ENCODE results near the gene TMEM42.

TMEM42 gene

DNA sequence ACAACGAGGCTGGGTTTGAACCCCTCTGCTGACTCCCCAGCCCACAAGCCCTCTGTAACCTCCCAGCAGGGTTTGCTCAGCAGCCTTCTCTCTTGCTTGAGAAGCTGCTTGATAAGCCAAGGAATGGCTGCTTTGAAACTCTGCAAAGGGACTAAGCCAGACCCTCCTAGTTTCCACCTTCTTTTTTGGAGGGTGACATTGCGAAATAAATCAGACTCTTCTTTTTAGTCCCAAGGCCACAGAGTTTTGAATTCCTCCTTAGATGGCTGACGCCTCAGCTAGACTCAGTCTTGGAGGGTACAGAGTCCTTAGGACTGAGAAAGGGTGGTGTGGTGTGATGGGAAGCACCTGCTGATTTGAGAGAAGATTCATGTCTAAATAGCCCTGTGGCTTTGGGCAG, 13.9 kb downstream of the TMEM42 start:
- DNase-seq = no peak

DNA sequence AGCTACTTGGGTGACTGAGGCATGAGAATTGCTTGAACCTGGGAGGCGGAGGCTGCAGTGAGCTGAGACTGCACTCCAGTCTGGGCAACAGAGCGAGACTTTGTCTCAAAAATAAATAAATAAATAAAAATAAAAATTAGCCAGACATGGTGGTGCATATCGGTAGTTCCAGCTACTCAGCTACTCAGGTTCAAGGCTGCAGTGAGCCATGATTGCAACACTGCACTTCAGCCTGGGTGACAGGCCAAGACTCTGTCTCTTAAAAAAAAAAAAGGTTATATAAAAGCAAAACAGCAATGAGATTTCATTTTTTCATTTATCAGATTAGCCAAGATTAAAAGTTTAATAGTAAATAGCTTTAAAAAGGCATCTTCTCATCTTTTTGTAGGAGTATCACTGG, 15.6 kb downstream of the TMEM42 start:
- DNase-seq = no peak

DNA sequence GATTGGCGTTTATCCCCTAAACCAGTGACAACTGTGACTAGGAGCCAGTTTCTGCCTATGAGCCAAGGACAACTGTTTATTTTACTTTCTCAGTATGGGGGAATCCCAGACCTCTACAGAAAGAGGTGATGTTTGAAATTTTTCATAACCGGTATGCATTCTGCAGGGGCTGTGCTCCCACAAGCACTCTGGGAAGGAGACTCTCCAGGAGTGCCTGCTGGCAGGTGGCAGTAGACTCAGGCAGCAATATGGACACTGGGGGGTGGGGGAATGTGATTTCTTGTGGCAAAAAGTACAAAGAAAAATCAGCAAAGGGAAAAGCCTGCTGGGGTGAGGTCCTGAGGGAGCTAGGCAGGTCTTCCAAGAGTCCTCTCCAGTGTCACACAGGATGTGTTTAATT, 18.6 kb downstream of the TMEM42 start:
- no peak for DNase-seq

GRCh38 chr3:44883213-44883955, 21.7 kb downstream of the TMEM42 start:
- DNase-seq = no peak

GRCh38 chr3:44883999-44884431, 22.3 kb downstream of the TMEM42 start:
- DNase-seq = peak; percentile 83

- peak; percentile 94 for DNase-seq
Observed at GRCh38 chr3:44885618-44886017, 23.9 kb downstream of the TMEM42 start.

DNA sequence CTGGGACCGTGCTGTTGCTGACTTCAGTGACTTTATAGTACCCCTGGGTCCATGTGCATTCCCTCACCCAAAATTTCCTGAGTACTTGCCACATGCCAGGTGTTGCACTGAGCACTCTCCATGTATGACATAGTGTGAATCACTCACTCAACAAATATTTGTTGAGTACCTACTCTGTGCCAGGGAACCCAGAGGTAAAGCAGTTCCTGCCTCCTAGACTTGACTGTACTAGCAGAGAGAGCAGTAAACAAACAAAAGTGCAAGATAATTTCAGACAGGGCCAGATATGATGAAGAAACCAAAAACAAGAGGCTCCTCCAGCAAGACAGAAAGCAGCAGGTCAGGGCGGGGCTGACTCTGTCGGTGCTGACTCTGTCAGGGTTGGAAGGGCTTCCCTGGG, 24.8 kb downstream of the TMEM42 start:
- no peak for DNase-seq

- DNase-seq = no peak
Observed at GRCh38 chr3:44887101-44887500, 25.4 kb downstream of the TMEM42 start.

DNA sequence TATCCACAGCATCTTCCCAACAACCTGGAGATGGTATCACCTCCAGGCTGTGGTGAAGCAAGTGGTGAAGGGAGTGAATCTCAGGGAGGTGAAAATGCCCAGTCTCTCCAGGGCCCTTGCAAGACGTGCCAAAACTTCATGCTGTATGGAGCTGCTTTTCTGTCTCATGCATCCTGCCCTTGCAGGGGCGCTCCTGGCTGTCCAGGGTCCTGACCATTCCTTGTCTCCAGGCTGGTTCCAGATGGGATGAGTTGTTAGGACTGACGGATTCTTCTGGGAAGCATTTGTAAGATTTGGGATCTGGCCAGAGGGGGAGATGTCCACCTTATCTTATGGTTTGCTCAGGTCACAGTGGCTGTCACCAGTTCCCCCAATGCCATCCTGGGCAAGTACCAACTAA, 28.5 kb downstream of the TMEM42 start:
- DNase-seq = no peak

GRCh38 chr3:44890852-44891251, 29.1 kb downstream of the TMEM42 start:
- no peak for DNase-seq

- DNase-seq = no peak
Observed at GRCh38 chr3:44892689-44893088, 31.0 kb downstream of the TMEM42 start.

DNA sequence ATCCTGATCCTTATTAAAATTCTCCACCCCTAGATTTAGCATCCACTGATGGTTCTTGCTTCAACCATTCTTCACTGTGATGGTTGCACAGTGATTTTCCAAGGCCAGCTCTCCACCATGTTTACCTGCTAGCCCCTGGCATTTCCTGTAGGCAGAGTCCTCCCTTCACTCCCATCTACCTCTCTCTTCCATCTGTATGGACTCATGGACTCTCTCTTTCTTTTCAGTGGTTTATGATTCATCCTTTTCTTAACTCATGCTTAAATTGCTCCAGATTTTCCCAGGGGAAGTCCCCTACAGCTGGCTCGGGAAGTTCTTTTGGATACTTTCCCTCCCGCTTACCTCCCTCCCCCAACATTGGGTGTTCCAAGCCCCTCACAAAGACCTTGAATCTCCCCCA, 31.4 kb downstream of the TMEM42 start:
- DNase-seq = no peak

GRCh38 chr3:44894485-44894884, 32.8 kb downstream of the TMEM42 start:
- no peak for DNase-seq

GRCh38 chr3:44896440-44896839, 34.7 kb downstream of the TMEM42 start:
- no peak for DNase-seq

DNA sequence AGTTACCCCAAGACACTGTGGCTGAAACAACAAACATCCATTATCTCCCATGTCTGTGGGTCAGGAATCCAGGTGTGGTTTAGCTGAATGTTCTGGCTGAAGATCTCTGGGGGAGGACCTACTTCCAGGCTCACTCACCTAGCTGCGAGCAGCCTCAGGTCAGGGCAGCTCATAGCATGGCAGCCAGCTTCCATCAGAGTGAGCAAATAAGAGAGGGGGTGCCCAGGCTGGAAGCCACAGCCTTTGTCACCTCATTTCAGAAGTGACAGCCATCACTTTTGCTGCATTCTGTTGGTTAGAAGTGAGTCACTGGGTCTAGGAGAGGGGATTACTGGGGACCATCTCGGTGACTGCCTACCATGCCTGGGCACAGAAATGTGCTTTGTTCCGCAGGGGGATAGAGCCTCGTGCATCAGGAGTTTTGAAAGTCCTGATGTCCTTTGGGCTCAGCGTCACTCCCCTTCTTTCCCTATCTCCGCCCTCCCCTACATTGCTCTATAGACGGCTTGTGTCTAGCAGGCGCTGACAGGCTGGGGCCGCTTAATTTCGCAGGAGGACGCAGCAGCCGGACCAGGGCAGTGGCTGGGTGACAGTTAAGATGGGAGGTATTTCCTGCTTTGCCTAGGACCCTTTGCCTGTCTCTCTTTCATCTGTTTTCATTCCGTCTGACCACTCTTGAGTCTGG, 38.1 kb downstream of the TMEM42 start:
- no peak for DNase-seq

- DNase-seq = no peak
Observed at GRCh38 chr3:44902628-44903027, 40.9 kb downstream of the TMEM42 start.

DNA sequence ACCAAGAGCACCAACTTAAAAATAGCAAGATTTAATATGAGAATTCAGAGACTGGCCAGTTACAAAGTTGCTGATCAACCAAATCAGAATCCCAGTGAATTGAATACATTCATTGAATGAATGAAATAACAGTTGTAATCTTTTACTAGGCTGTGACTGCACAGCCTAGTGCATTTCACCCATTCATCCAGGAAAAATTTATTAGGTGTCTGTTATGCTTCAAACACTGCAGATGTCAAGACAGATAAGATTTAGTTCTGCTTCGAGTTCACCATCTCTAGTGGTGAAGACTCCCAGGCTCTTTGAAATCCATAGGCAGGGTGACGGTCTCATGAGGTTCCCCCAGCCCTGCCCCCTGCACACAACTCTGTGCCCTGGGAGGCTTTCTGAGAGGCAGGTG, 41.6 kb downstream of the TMEM42 start:
- no peak for DNase-seq

- DNase-seq = no peak
Observed at GRCh38 chr3:44903751-44904150, 42.0 kb downstream of the TMEM42 start.

DNA sequence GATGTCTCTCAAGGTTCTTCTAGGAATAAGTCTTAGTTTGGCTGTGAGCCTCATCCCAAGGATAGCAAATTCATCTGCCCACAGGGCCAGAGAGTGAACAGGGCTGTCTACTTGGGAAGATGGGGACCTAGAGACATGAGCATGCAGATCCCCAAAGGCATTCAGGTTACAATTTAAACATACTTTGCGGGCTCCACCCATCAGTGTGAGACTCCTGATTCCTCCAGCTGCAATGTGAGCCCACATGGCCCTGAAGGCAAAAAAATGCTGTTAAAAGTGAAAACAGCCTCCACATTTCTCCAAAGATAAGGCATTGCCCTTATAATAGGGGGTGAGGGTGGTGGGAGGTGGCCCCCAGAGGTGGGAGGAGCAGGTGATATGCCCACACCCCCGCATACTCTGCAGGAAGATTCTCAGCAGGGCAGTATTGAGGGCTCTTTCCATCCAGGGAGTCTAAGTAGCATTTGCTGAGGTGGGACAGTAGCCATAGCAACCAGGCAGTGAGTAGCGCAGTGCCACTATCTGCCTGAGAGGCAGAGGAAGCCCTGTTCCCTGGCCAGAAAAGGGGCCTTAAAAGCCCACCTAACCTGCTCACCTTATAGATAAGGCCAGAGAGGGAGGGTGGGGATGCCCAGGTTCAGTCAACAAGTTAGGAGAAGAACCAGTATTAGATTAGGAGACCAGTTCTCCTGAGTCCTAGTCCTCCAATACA, 43.9 kb downstream of the TMEM42 start:
- DNase-seq = no peak

GRCh38 chr3:44906997-44907396, 45.3 kb downstream of the TMEM42 start:
- DNase-seq = no peak

- DNase-seq = no peak
Observed at GRCh38 chr3:44907612-44908011, 45.9 kb downstream of the TMEM42 start.

GRCh38 chr3:44909063-44909462, 47.4 kb downstream of the TMEM42 start:
- DNase-seq = no peak

- no peak for DNase-seq
Observed at GRCh38 chr3:44910693-44911092, 49.0 kb downstream of the TMEM42 start.

DNA sequence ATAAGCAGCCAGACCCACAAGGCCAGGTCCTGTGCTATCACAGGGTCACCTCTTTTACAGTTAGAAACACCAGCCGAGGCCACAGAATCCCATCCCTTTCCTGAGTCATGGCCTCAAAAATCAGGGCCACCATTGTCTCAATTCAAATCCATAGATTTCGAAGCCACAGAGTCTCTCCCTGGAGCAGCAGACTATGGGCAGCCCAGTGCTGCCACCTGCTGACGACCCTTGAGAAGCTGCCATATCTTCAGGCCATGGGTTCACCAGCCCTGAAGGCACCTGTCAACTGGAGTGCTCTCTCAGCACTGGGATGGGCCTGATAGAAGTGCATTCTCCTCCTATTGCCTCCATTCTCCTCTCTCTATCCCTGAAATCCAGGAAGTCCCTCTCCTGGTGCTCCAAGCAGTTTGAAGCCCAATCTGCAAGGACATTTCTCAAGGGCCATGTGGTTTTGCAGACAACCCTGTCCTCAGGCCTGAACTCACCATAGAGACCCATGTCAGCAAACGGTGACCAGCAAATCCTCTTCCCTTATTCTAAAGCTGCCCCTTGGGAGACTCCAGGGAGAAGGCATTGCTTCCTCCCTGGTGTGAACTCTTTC, 52.3 kb downstream of the TMEM42 start:
- DNase-seq = peak; percentile 83
